HCT116 (cell line): ENCODE results near the gene KCNH5. TPM values are rescaled to one million over a fixed set of nuclear protein-coding genes. Genes with fewer than 3 reads are reported as not detected.

Experiments used
- ATAC-seq: fragments of 200-7000 bp; cut with Tn5 transposase; 2 replicates; pipeline ENCODE4 v1.9.1; 2020; ENCODE audit warnings: mild to moderate bottlenecking, moderate library complexity
- BruUV-seq: library from RNA; stranded (reverse); fragments of 400-500 nt; replicated peaks from 2 replicates; lab custom pipeline; 2021; lab: Mats Ljungman, UMichigan
- CTCF ChIA-PET: fragments of 300-600 bp; sonication (Branson Sonifier 250); formaldehyde crosslinking; loops from one replicate; lab custom pipeline; 2021; ENCODE audit warnings: antibody characterized with exemption; lab: Charles Lee
- POLR2A ChIA-PET: fragments of 300-600, 350-600 bp; sonication (Branson Sonifier 250); formaldehyde crosslinking; loops from one replicate; lab custom pipeline; 2021; ENCODE audit warnings: antibody characterized with exemption; lab: Charles Lee
- RAD21 ChIA-PET, 2 experiments: fragments of 300-600 bp; sonication (Branson Sonifier 250); formaldehyde crosslinking; loops; one replicate each; lab custom pipeline; 2023; ENCODE audit warnings: low total read pairs in 2 of 2; ENCODE audit not compliant: uncharacterized antibody in 2 of 2, unreplicated experiment in 2 of 2, low non-redundant PET in 1 of 2; lab: Charles Lee
- DNase-seq: peaks from one replicate; pipeline ENCODE4 v3.0.0-alpha.2; 2010; ENCODE audit warnings: low read depth, low spot score
- H2AFZ ChIP-seq: fragments of 200-600 bp; shearing (Covaris generic), sonication (generic); 2 replicates; pipeline ENCODE4 v1.6.1; 2017; ENCODE audit warnings: low read depth, mixed run types, mixed read lengths, antibody characterized with exemption, low read length; ENCODE audit not compliant: poor library complexity, severe bottlenecking
- H3K27ac ChIP-seq: 2 replicates; pipeline ENCODE4 v1.5.1; 2012; ENCODE audit warnings: low read depth, low read length
- H3K27me3 ChIP-seq: fragments of 200-600 bp; sonication (generic); 2 replicates; pipeline ENCODE4 v1.6.1; 2016; ENCODE audit warnings: mixed run types, low read length, mixed read lengths; ENCODE audit not compliant: insufficient read depth
- H3K36me3 ChIP-seq, 2 experiments: fragments of 200-500 bp in 1 of 2; fragments of 200-600 bp in 1 of 2; sonication (Bioruptor generic) in 1 of 2; sonication (generic) in 1 of 2; 2 replicates each; pipeline versions ENCODE4 v1.5.1 to v1.6.1; 2014 to 2016; ENCODE audit warnings: low read length in 2 of 2, inconsistent platforms in 1 of 2, mixed read lengths in 1 of 2, mixed run types in 1 of 2; ENCODE audit not compliant: insufficient read depth in 2 of 2, control insufficient read depth in 1 of 2
- H3K4me1 ChIP-seq, 2 experiments: fragments of 200-600 bp in 1 of 2; sonication (generic) in 1 of 2; 2 replicates each; pipeline versions ENCODE4 v1.5.1 to v1.6.1; 2012 to 2017; ENCODE audit warnings: low read length in 2 of 2, inconsistent platforms in 1 of 2, mild to moderate bottlenecking in 1 of 2, mixed read lengths in 1 of 2, mixed run types in 1 of 2, moderate library complexity in 1 of 2; ENCODE audit not compliant: insufficient read depth in 2 of 2, control insufficient read depth in 1 of 2
- H3K4me2 ChIP-seq: fragments of 200-600 bp; sonication (generic); 2 replicates; pipeline ENCODE4 v1.6.1; 2017; ENCODE audit warnings: mixed run types, low read length, mixed read lengths
- H3K4me3 ChIP-seq, 2 experiments: fragments of 200-600 bp in 1 of 2; sonication (generic) in 1 of 2; replicated peaks in 1 of 2; 2 replicates each; pipeline ENCODE4 v1.5.1; 2011 to 2016; ENCODE audit warnings: low read length in 2 of 2, control low read depth in 1 of 2, low read depth in 1 of 2, mild to moderate bottlenecking in 1 of 2, mixed read lengths in 1 of 2, mixed run types in 1 of 2
- H3K79me2 ChIP-seq: fragments of 200-600 bp; sonication (generic); 2 replicates; pipeline ENCODE4 v1.6.1; 2017; ENCODE audit warnings: mild to moderate bottlenecking, mixed run types, low read length, moderate library complexity, mixed read lengths; ENCODE audit not compliant: insufficient read depth
- H3K9ac ChIP-seq: fragments of 200-600 bp; sonication (generic); 2 replicates; pipeline ENCODE4 v1.6.1; 2016; ENCODE audit warnings: low read length, mixed read lengths
- H3K9me2 ChIP-seq: fragments of 200-600 bp; sonication (generic), shearing (Covaris generic); 2 replicates; pipeline ENCODE4 v1.6.1; 2017; ENCODE audit warnings: mixed run types, mild to moderate bottlenecking, moderate library complexity; ENCODE audit not compliant: insufficient read depth
- H3K9me3 ChIP-seq, 2 experiments: fragments of 200-500 bp in 1 of 2; fragments of 200-600 bp in 1 of 2; sonication (Bioruptor generic) in 1 of 2; sonication (generic) in 1 of 2; 2 replicates each; pipeline ENCODE4 v1.6.1; 2014 to 2017; ENCODE audit warnings: low read length in 2 of 2, mixed read lengths in 2 of 2, inconsistent platforms in 1 of 2, low read depth in 1 of 2, mild to moderate bottlenecking in 1 of 2, mixed run types in 1 of 2, moderate library complexity in 1 of 2; ENCODE audit not compliant: control insufficient read depth in 1 of 2, insufficient read depth in 1 of 2
- H4K20me1 ChIP-seq: fragments of 200-600 bp; sonication (generic), shearing (Covaris generic); 2 replicates; pipeline ENCODE4 v1.6.1; 2017; ENCODE audit warnings: mixed run types, mild to moderate bottlenecking, moderate library complexity; ENCODE audit not compliant: insufficient read depth
- CBX3 ChIP-seq: IDR thresholded peaks from 2 replicates; pipeline ENCODE4 v1.6.1; 2012; ENCODE audit warnings: low read depth
- CEBPB ChIP-seq: IDR thresholded peaks from 2 replicates; pipeline ENCODE4 v1.6.1; 2012; ENCODE audit warnings: low read depth
- EGR1 ChIP-seq: IDR thresholded peaks from 2 replicates; pipeline ENCODE4 v1.6.1; 2012; ENCODE audit warnings: low read depth
- ELF1 ChIP-seq: IDR thresholded peaks from 2 replicates; pipeline ENCODE4 v1.6.1; 2012; ENCODE audit warnings: low read depth, borderline replicate concordance
- EZH2 ChIP-seq: fragments of 200-600 bp; sonication (generic); IDR thresholded peaks from 2 replicates; pipeline ENCODE4 v1.6.1; 2017; ENCODE audit warnings: antibody characterized with exemption, mixed run types
- EZH2phosphoT487 ChIP-seq: fragments of 200-600 bp; IDR thresholded peaks from 2 replicates; pipeline ENCODE4 v1.6.1; 2018; ENCODE audit warnings: antibody characterized with exemption, borderline replicate concordance
- MAX ChIP-seq: IDR thresholded peaks from 2 replicates; pipeline ENCODE4 v1.6.1; 2012
- POLR2AphosphoS5 ChIP-seq: IDR thresholded peaks from 2 replicates; pipeline ENCODE4 v1.6.1; 2011; ENCODE audit warnings: mild to moderate bottlenecking, low read depth, low read length, moderate library complexity
- RAD21 ChIP-seq: IDR thresholded peaks from 2 replicates; pipeline ENCODE4 v1.6.1; 2012; ENCODE audit warnings: low read depth, mild to moderate bottlenecking
- REST ChIP-seq: IDR thresholded peaks from 2 replicates; pipeline ENCODE4 v1.6.1; 2012; ENCODE audit warnings: low read depth
- SIN3A ChIP-seq: IDR thresholded peaks from 2 replicates; pipeline ENCODE4 v1.6.1; 2012; ENCODE audit warnings: low read depth
- SP1 ChIP-seq: IDR thresholded peaks from 2 replicates; pipeline ENCODE4 v1.6.1; 2012; ENCODE audit warnings: low read depth
- SRF ChIP-seq: IDR thresholded peaks from 2 replicates; pipeline ENCODE4 v1.6.1; 2012; ENCODE audit warnings: low read depth
- YY1 ChIP-seq: IDR thresholded peaks from 2 replicates; pipeline ENCODE4 v1.6.1; 2011; ENCODE audit warnings: low read length, low read depth, moderate library complexity, mild to moderate bottlenecking; ENCODE audit not compliant: insufficient replicate concordance; ENCODE audit errors: extremely low read depth
- ZFX ChIP-seq: fragments of 450-650 bp; IDR thresholded peaks from 2 replicates; pipeline ENCODE4 v1.6.1; 2017
- ZNF274 ChIP-seq: fragments of 200-500 bp; sonication (Bioruptor generic); IDR thresholded peaks from 2 replicates; pipeline ENCODE4 v1.6.1; 2014; ENCODE audit warnings: mild to moderate bottlenecking, low read depth, low read length, inconsistent platforms
- intact Hi-C: fragments of 100-400 bp; cut with micrococcal nuclease; formaldehyde crosslinking; loops from 2 replicates; pipeline ENCODE4 v1.10.0; 2022
- total RNA-seq: library from RNA; stranded (reverse); gene quantifications from one replicate; pipeline ENCODE4 v1.2.1, GENCODE V29; 2021; ENCODE audit not compliant: unreplicated experiment

KCNH5 gene
- total RNA-seq, 1 experiment from 2014 or later = not detected

DNA sequence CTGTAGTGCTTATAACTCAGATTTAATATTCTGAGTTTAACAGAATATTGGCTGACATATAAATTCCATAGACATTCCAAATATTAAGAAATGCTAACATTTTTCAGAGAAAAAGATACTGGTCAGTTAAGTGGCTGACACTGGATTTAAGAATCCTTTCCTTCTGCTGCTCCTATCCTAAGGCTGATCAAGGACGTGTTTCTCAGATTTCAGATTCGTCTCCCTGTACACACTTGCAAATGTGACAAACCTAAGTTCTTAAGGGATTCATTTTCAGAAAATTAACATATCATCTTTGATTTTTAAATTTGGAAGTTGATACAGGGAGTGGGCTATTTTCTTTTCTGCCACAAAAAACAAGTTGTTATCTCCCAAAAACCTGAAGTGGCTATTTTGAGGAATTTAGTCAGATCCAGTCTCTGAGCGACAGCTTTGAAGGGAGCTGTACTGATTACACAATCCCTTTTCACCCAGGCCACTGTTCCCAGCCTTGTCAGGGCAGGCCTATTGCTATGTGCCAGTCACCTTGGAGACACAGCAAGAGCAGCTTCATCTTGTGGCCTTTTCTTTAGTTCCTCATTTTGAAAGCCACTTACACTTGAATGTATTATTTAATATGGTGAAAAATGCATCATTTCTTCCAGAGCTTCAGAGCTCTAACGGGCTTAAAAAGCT, 370.6 kb downstream of the KCNH5 start:
- H3K36me3 ChIP-seq = no peaks in the 10 kb centered on the region
- H3K4me1 ChIP-seq = no peaks in the 10 kb centered on the region
- H3K27ac ChIP-seq = no peak overlapping the region
- no peak for ATAC-seq
- DNase-seq = no peak
- intact Hi-C loops = no loop called here
- H3K9me3 ChIP-seq = peaks cover 7 to 15% of the 10 kb centered on the region in 2 experiments; a peak in 2 of 4 replicates
- H3K4me3 ChIP-seq = no peak overlapping the region
- H4K20me1 ChIP-seq = no peaks in the 10 kb centered on the region
- H3K4me2 ChIP-seq = no peak overlapping the region
- no peak for TF ChIP-seq CBX3
- TF ChIP-seq SRF = no peak
- TF ChIP-seq EGR1 = no peak
- no peak for TF ChIP-seq SP1
- TF ChIP-seq EZH2 = no peak
- no peak for TF ChIP-seq YY1
- TF ChIP-seq POLR2AphosphoS5 = no peak
- no peak for TF ChIP-seq MAX
- no peak for TF ChIP-seq RAD21
- TF ChIP-seq, all 23 proteins: peak for 0
- ChIA-PET POLR2A (no interaction called here), RAD21 (no interaction called here), CTCF (no interaction called here)
- Histone ChIP-seq H3K27me3 (no peaks in the 10 kb centered on the region), H3K79me2 (no peaks in the 10 kb centered on the region), H3K9ac (no peak overlapping the region), H2AFZ (no peak overlapping the region), H3K9me2 (no peaks in the 10 kb centered on the region)
- no TSS peak for BruUV-seq

GRCh38 chr14:62673014-62673755, 372.1 kb downstream of the KCNH5 start:
- no peaks in the 10 kb centered on the region for H3K27me3 ChIP-seq
- CTCF ChIA-PET = no interaction called here

More at GRCh38 chr14:62673014-62673755, 372.1 kb downstream of the KCNH5 start:
- Histone ChIP-seq H4K20me1 (no peaks in the 10 kb centered on the region), H3K36me3 (no peaks in the 10 kb centered on the region), H3K9ac (no peak overlapping the region), H3K9me3 (peaks cover 8 to 15% of the 10 kb centered on the region in 2 experiments; a peak in 2 of 4 replicates), H3K4me1 (no peaks in the 10 kb centered on the region), H3K9me2 (no peaks in the 10 kb centered on the region), H3K27ac (no peak overlapping the region), H3K4me3 (no peak overlapping the region), H3K79me2 (no peaks in the 10 kb centered on the region), H2AFZ (no peak overlapping the region), H3K4me2 (no peak overlapping the region)
- DNase-seq = no peak
- ATAC-seq = no peak
- ChIA-PET POLR2A (no interaction called here), RAD21 (no interaction called here)
- intact Hi-C loops = no loop called here
- BruUV-seq = no TSS peak
- TF ChIP-seq REST (no peak), RAD21 (no peak), CEBPB (no peak), EZH2phosphoT487 (no peak), ELF1 (no peak), SIN3A (no peak), SRF (no peak), ZFX (no peak), SP1 (no peak), ZNF274 (no peak), POLR2AphosphoS5 (no peak), EGR1 (no peak)
